Adrenal gland (tissue), 5 donors: Measurements from ENCODE around the gene ITPR1.

Source experiments
- CTCF ChIP-seq, 6 experiments: fragments of 450-650 bp in 4 of 6; fragments of 200-600 bp in 2 of 6; sonication (generic) in 1 of 6; IDR thresholded peaks; 1 replicate in 5 of 6; 2 replicates in 1 of 6; pipeline versions ENCODE4 v1.5.1 to v1.8.0; 2016 to 2021; ENCODE audit warnings: antibody characterized with exemption in 6 of 6, mild to moderate bottlenecking in 2 of 6, moderate library complexity in 1 of 6
- POLR2A ChIP-seq, 2 donors: fragments of 450-650 bp; IDR thresholded peaks; one replicate each; pipeline ENCODE4 v1.6.1; 2017; ENCODE audit warnings: antibody characterized with exemption in 2 of 2, mild to moderate bottlenecking in 2 of 2, moderate library complexity in 1 of 2
- donor health status: DM: no; HTN: no; CAD: no.

- no peak for TF ChIP-seq CTCF (IDR thresholded peaks at IDR 0.05)
- TF ChIP-seq POLR2A (IDR thresholded peaks at IDR 0.05) = no peak
Observed at GRCh38 chr3:4597208-4597985, 104.2 kb downstream of the ITPR1 start.
